Heart left ventricle (tissue), 13 donors: Measurements from ENCODE around the gene FCN2.

Experiments
- POLR2A ChIP-seq, 2 donors: fragments of 450-650 bp; IDR thresholded peaks; one replicate each; pipeline ENCODE4 v1.6.1; 2017; ENCODE audit warnings: antibody characterized with exemption in 2 of 2, mild to moderate bottlenecking in 2 of 2, moderate library complexity in 2 of 2
- TF ChIP-seq, protein P1 (sequence below), 12 donors: fragments of 200-600 bp; sonication (generic) in 4 of 12; IDR thresholded peaks; one replicate each; pipeline versions ENCODE4 v1.5.0 to v1.8.0; 2018 to 2022; ENCODE audit warnings: antibody characterized with exemption in 12 of 12, mild to moderate bottlenecking in 5 of 12
- donor health status: ischemic (EF 13 %, LVEDD 7.1; RV severe dilation, severe dysfunction).
- donor health status: DM: no; HTN: yes; CAD: no.
- donor health status: DM: no; HTN: no; CAD: no.
- donor health status: ischemic (EF 25% LVEDD 6.9; RV normal size, moderate dysfunction).
- donor health status: ischemic (EF 25% LVEDD 5.7; RV mildly dilated, moderate dysfunction).
- donor health status: ischemic (EF 35%, LVEDD 5.7; RV mildly dilated, moderate dysfunction).
- donor health status: nonischemic (EF 11% LVEDD 7.7; RV severe dilation, severe dysfunction).
- donor health status: DM: yes; HTN: yes; CAD: no.
- donor health status: PGD.
- donor health status: ischemic (EF 29% LVEDD 5.4; RV normal size, mild dysfunction).
- donor health status: nonischemic (EF 23%, LVEDD 6.1; RV moderate dilation, normal function).

DNA sequence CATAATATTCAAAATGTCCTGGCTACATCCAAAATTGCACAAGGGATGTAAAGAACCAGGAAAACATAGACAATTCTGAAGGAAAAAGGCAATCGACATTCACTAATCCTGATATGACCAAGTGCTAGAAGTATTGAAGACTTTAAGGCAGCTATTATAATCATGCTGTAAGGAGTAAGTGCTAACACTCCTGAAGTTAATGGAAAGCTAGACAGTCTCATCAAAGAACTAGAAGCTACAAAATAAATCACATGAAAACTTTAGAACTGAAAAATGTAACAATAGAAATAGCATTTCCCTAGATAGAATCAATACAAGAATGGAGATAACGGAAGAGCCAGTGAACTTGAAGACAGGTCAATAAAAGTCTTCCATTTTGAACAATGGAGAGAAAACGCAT lies 18.6 kb downstream of the FCN2 start:
- no peak for TF ChIP-seq POLR2A (IDR thresholded peaks at IDR 0.05)
- TF ChIP-seq, protein P1, sequence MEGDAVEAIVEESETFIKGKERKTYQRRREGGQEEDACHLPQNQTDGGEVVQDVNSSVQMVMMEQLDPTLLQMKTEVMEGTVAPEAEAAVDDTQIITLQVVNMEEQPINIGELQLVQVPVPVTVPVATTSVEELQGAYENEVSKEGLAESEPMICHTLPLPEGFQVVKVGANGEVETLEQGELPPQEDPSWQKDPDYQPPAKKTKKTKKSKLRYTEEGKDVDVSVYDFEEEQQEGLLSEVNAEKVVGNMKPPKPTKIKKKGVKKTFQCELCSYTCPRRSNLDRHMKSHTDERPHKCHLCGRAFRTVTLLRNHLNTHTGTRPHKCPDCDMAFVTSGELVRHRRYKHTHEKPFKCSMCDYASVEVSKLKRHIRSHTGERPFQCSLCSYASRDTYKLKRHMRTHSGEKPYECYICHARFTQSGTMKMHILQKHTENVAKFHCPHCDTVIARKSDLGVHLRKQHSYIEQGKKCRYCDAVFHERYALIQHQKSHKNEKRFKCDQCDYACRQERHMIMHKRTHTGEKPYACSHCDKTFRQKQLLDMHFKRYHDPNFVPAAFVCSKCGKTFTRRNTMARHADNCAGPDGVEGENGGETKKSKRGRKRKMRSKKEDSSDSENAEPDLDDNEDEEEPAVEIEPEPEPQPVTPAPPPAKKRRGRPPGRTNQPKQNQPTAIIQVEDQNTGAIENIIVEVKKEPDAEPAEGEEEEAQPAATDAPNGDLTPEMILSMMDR (IDR thresholded peaks at IDR 0.05): no peak
